ENCODE data around the gene EPX. TPM values are rescaled to one million over a fixed set of nuclear protein-coding genes. Genes with fewer than 3 reads are reported as not detected.

The EPX gene
- total RNA-seq, 1 experiment from 2014 or later, result not detected

DNA sequence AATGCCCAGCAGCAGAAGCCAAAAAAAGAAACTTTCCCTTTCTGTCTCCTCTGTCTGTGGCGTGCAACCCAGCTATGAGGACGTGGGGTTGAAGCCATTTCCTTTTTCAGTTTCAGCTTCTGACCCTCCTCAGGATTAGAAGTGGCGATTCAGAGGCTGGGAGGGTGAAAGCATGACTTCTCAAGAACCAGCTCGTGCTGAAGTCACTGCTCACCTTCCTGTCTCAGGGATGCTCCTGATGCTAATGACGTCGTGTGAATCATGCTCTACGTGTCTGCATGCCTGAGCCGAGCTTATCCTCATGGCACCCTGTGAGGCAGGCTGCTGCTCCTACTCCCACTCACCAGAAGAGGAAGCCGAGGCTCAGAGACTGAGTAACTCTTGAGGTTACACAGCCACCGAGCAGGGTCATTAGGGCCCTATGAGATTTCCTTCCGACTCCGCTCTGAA is 40.2 kb downstream of the EPX start:
- DNase-seq, result peak; percentile 72
- WGBS (ENCODE audit: extremely low coverage, insufficient read length, low lambda C conversion rate), result no CpG with 5 or more reads among the region's 12 CpGs

More for the DNA sequence above, 40.2 kb downstream of the EPX start:
- peak overlapping the region; percentile 15 for H3K18ac ChIP-seq (ENCODE audit: insufficient read length, low read depth, low read length)
- H3K4me1 ChIP-seq (ENCODE audit: insufficient read depth, low read length), result peaks cover 2% of the 10 kb centered on the region; the same call in 1 of the 2 replicates
- H4K20me1 ChIP-seq (ENCODE audit: control insufficient read depth, insufficient read depth, insufficient read length), result no peaks in the 10 kb centered on the region
- no peaks in the 10 kb centered on the region for H3K36me3 Mint-ChIP-seq (ENCODE audit: insufficient read depth in 1 of 3, low read depth in 3 of 3)
- H3K4ac ChIP-seq (ENCODE audit: low read depth, low read length), result no peak overlapping the region
- peaks cover 16 to 22% of the 10 kb centered on the region in 2 experiments for H3K4me1 Mint-ChIP-seq
- no peak overlapping the region; a peak in 1 of 7 replicates for H3K27ac Mint-ChIP-seq
- H2BK5ac ChIP-seq (ENCODE audit: insufficient read length, low read length), result no peak overlapping the region
- peaks cover 54% of the 10 kb centered on the region for H3K27me3 Mint-ChIP-seq (ENCODE audit: low read depth)
- H3T11ph ChIP-seq (ENCODE audit: low read length), result no peak overlapping the region
- H3K9me3 ChIP-seq (ENCODE audit: control insufficient read depth, low read depth, low read length), result no peaks in the 10 kb centered on the region
- H3K9ac ChIP-seq (ENCODE audit: extremely low read depth, insufficient read length, low read length), result no peak overlapping the region
- TF ChIP-seq, protein P1, sequence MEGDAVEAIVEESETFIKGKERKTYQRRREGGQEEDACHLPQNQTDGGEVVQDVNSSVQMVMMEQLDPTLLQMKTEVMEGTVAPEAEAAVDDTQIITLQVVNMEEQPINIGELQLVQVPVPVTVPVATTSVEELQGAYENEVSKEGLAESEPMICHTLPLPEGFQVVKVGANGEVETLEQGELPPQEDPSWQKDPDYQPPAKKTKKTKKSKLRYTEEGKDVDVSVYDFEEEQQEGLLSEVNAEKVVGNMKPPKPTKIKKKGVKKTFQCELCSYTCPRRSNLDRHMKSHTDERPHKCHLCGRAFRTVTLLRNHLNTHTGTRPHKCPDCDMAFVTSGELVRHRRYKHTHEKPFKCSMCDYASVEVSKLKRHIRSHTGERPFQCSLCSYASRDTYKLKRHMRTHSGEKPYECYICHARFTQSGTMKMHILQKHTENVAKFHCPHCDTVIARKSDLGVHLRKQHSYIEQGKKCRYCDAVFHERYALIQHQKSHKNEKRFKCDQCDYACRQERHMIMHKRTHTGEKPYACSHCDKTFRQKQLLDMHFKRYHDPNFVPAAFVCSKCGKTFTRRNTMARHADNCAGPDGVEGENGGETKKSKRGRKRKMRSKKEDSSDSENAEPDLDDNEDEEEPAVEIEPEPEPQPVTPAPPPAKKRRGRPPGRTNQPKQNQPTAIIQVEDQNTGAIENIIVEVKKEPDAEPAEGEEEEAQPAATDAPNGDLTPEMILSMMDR (conservative IDR thresholded peaks at IDR 0.05), result no peak
- H3K27me3 ChIP-seq (ENCODE audit: insufficient read depth, low read length), result 0 out of 2 replicates have a peak, but pooled peaks cover 2% of the 10 kb centered on the region
- H3K23me2 ChIP-seq (ENCODE audit: insufficient read length, low read depth, low read length, poor library complexity, severe bottlenecking), result no peaks in the 10 kb centered on the region
- H3K56ac ChIP-seq (ENCODE audit: insufficient read length, low read depth, low read length), result no peak overlapping the region
- no peaks in the 10 kb centered on the region for H3K79me1 ChIP-seq (ENCODE audit: insufficient read depth, low read depth, low read length, poor library complexity, severe bottlenecking)
- no peak overlapping the region for H3K4me3 Mint-ChIP-seq
- H3K79me2 ChIP-seq (ENCODE audit: insufficient read depth, low read length), result no peaks in the 10 kb centered on the region
- H2AFZ ChIP-seq (ENCODE audit: low read length), result peak overlapping the region; percentile 10
- H2BK15ac ChIP-seq (ENCODE audit: low read depth, low read length), result no peak overlapping the region; the same call in 1 of the 2 replicates
- no peak overlapping the region for H2AK5ac ChIP-seq (ENCODE audit: insufficient read length, low read length)
- no peak overlapping the region for H3K4me2 ChIP-seq (ENCODE audit: insufficient read depth, insufficient read length, low read length)
- H4K8ac ChIP-seq (replicated peaks; ENCODE audit: insufficient read length, low read depth, low read length), result no peak overlapping the region
- H3K23ac ChIP-seq (ENCODE audit: insufficient read length, low read depth, low read length), result no peak overlapping the region
- H4K91ac ChIP-seq (ENCODE audit: insufficient read length, low read depth, low read length), result no peak overlapping the region
- H3K27ac ChIP-seq (ENCODE audit: insufficient read length, low read depth, low read length), result no peak overlapping the region
- no peaks in the 10 kb centered on the region for H3K9me3 Mint-ChIP-seq
- no peak overlapping the region for H2BK120ac ChIP-seq (ENCODE audit: low read depth, low read length, poor library complexity, severe bottlenecking)
- H3K14ac ChIP-seq (ENCODE audit: insufficient read depth, low read length), result no peak overlapping the region
- no peak overlapping the region for H4K5ac ChIP-seq (ENCODE audit: insufficient read length, low read depth, low read length)
- H2BK12ac ChIP-seq (ENCODE audit: insufficient read length, low read depth, low read length), result no peak overlapping the region
- H2BK20ac ChIP-seq (ENCODE audit: low read depth, low read length, poor library complexity, severe bottlenecking), result no peak overlapping the region

Data from H9 (cell line).